GM12878 (cell line): ENCODE results near the gene KHNYN. TPM values are rescaled to one million over a fixed set of nuclear protein-coding genes. Genes with fewer than 3 reads are reported as not detected.
A peak's percentile ranks its signal among the peaks of the same experiment; 100 is the strongest.

ENCODE experiments used
- CREB1 ChIP-seq: IDR thresholded peaks from 2 replicates; pipeline ENCODE4 v1.6.1; 2012; ENCODE audit warnings: low read depth, mild to moderate bottlenecking, inconsistent platforms
- FOS ChIP-seq: IDR thresholded peaks from 3 replicates; pipeline ENCODE4 v1.6.1; 2011; ENCODE audit warnings: borderline replicate concordance; ENCODE audit not compliant: insufficient read length; ENCODE audit errors: extremely low read depth
- MYC ChIP-seq: IDR thresholded peaks from 2 replicates; pipeline ENCODE4 v1.6.1; 2011; ENCODE audit warnings: mild to moderate bottlenecking, low read length, moderate library complexity, inconsistent platforms; ENCODE audit not compliant: insufficient read depth, insufficient replicate concordance, insufficient read length, severe bottlenecking
- POLR2AphosphoS2 ChIP-seq: IDR thresholded peaks from 2 replicates; pipeline ENCODE4 v1.6.1; 2011; ENCODE audit warnings: low read depth, mild to moderate bottlenecking, low read length, improper control_type of control experiment, moderate library complexity
- RB1 ChIP-seq: fragments of 450-650 bp; formaldehyde crosslinking; IDR thresholded peaks from 2 replicates; pipeline ENCODE4 v1.6.1; 2017; ENCODE audit warnings: mild to moderate bottlenecking, borderline replicate concordance
- RBBP5 ChIP-seq: fragments of 200-600 bp; sonication (generic); conservative IDR thresholded peaks from 2 replicates; pipeline ENCODE4 v1.6.1; 2016
- SIX5 ChIP-seq: IDR thresholded peaks from 2 replicates; pipeline ENCODE4 v1.6.1; 2011; ENCODE audit warnings: mild to moderate bottlenecking, low read depth, low read length, moderate library complexity; ENCODE audit not compliant: severe bottlenecking
- SREBF2 ChIP-seq: IDR thresholded peaks from 2 replicates; pipeline ENCODE4 v1.6.1; 2012; ENCODE audit warnings: mild to moderate bottlenecking, low read length
- SUZ12 ChIP-seq: fragments of 200-600 bp; sonication (generic); IDR thresholded peaks from one replicate; pipeline ENCODE4 v1.6.1; 2018; ENCODE audit warnings: antibody characterized with exemption, mild to moderate bottlenecking; ENCODE audit not compliant: unreplicated experiment
- TBL1XR1 ChIP-seq: IDR thresholded peaks from 2 replicates; pipeline ENCODE4 v1.6.1; 2012; ENCODE audit warnings: low read depth, low read length, improper control_type of control experiment
- polyA plus RNA-seq, 11 experiments: library from polyadenylated mRNA; depleted of rRNA in 4 of 11; unstranded in 6 of 11; stranded (reverse) in 5 of 11; fragments of >200 nt; fragmentation: Nextera tagmentation in 4 of 11; fragmentation: Illumina TruSeq in 1 of 11; extraction: Ambion mirVana in 4 of 11; extraction: Trizol in 1 of 11; gene quantifications; 1 replicate in 1 of 11; 2 replicates in 10 of 11; pipeline versions ENCODE4 v1.2.1 to v1.2.3, GENCODE V29; 2011 to 2016; ENCODE audit warnings: inconsistent platforms in 2 of 11, missing spikeins in 2 of 11, low read depth in 1 of 11
- total RNA-seq, 4 experiments: library from RNA; depleted of rRNA in 3 of 4; stranded (reverse); fragments of >200 nt in 3 of 4; fragmentation: Illumina TruSeq in 1 of 4; extraction: Trizol in 1 of 4; gene quantifications; 2 replicates each; pipeline versions ENCODE4 v1.2.1 to v1.2.3, GENCODE V29; 2013 to 2021
- TF ChIP-seq, protein P1 (sequence below): IDR thresholded peaks from 2 replicates; pipeline ENCODE4 v1.6.1; 2012; ENCODE audit warnings: low read length, inconsistent platforms
- TF ChIP-seq, protein P2 (sequence below): IDR thresholded peaks from 2 replicates; pipeline ENCODE4 v1.6.1; 2011; ENCODE audit warnings: low read depth, mild to moderate bottlenecking, low read length, moderate library complexity, borderline replicate concordance; ENCODE audit errors: extremely low read depth
- TF ChIP-seq, protein P3 (sequence below): fragments of 450-650 bp; IDR thresholded peaks from 2 replicates; pipeline ENCODE4 v1.6.1; 2014; ENCODE audit warnings: mild to moderate bottlenecking

KHNYN gene
- total and polyA plus RNA-seq, 10 of the 15 experiments (the other 5 are each of a cell fraction or from before 2014, with no cell fraction given): 1.4 to 34.7 (median 21.5) TPM

DNA sequence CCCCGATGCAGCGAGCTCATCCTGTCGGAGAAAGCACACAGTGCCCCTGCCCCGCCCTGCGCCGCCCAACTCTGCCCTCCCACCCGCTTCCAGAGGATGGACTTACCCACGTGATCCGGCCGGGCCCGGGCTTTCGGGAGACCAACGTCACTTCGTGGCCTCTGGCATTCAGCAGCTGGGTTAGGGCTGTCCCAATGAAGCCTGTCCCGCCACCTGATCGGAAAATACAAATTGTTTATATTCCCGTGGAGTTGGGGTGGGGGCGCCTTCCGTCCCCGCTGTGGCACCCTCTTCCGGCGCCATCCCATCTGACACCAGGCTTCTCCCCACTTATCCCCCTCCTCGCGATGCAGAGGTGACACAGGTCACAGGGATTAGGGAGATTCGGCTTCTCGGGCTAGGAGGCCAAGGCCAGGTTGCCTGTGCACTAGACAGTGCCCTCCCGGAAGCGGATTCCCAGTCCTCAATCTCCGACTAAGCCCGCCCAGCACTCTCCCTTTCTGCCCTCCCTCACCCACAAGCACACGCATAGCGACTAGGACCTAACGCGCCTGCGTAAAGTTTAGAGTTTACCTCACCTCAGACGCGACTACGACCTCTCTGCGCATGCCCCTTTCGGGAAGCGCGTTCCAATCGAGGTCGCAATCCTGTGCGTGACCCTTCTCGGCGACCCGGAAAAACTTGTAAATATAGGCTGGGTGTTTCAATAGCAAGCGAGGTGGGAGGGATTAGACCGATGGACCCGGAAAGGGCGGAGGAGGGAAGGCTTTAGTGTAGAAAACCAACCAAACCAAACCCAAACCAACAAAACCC lies 12.7 kb downstream of the KHNYN start, which contains the start of gene SDR39U1 (continued):
- TF ChIP-seq, protein P1, sequence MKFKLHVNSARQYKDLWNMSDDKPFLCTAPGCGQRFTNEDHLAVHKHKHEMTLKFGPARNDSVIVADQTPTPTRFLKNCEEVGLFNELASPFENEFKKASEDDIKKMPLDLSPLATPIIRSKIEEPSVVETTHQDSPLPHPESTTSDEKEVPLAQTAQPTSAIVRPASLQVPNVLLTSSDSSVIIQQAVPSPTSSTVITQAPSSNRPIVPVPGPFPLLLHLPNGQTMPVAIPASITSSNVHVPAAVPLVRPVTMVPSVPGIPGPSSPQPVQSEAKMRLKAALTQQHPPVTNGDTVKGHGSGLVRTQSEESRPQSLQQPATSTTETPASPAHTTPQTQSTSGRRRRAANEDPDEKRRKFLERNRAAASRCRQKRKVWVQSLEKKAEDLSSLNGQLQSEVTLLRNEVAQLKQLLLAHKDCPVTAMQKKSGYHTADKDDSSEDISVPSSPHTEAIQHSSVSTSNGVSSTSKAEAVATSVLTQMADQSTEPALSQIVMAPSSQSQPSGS: peak; percentile 52; the same call in 1 of the 2 replicates
- TF ChIP-seq, protein P2, sequence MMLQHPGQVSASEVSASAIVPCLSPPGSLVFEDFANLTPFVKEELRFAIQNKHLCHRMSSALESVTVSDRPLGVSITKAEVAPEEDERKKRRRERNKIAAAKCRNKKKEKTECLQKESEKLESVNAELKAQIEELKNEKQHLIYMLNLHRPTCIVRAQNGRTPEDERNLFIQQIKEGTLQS: peak; percentile 56; the same call in 1 of the 2 replicates
- TF ChIP-seq TBL1XR1: peak; percentile 89
- peak; percentile 80 for TF ChIP-seq RB1
- no peak for TF ChIP-seq SUZ12
- peak; percentile 24 for TF ChIP-seq MYC
- TF ChIP-seq SREBF2: no peak
- peak; percentile 83 for TF ChIP-seq CREB1
- peak; percentile 61 for TF ChIP-seq SIX5
- peak; percentile 9; the same call in 1 of the 2 replicates for TF ChIP-seq POLR2AphosphoS2
- no peak for TF ChIP-seq RBBP5
- TF ChIP-seq, protein P3, sequence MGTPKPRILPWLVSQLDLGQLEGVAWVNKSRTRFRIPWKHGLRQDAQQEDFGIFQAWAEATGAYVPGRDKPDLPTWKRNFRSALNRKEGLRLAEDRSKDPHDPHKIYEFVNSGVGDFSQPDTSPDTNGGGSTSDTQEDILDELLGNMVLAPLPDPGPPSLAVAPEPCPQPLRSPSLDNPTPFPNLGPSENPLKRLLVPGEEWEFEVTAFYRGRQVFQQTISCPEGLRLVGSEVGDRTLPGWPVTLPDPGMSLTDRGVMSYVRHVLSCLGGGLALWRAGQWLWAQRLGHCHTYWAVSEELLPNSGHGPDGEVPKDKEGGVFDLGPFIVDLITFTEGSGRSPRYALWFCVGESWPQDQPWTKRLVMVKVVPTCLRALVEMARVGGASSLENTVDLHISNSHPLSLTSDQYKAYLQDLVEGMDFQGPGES: peak; percentile 11; the same call in 1 of the 2 replicates
- TF ChIP-seq FOS: no peak
